K562 (cell line): ENCODE results near the gene MBOAT1.

Experiments
- BHLHE40 ChIP-seq: IDR thresholded peaks from 2 replicates; pipeline ENCODE4 v1.6.1; 2011; ENCODE audit warnings: low read length, improper control_type of control experiment
- CEBPB ChIP-seq: fragments of 450-650 bp; IDR thresholded peaks from 2 replicates; pipeline ENCODE4 v1.6.1; 2016; ENCODE audit warnings: missing genetic modification characterization, missing compliant biosample characterization
- CTCFL ChIP-seq: IDR thresholded peaks from 2 replicates; pipeline ENCODE4 v1.6.1; 2011; ENCODE audit warnings: borderline replicate concordance, low read depth, mild to moderate bottlenecking, moderate library complexity, low read length; ENCODE audit not compliant: insufficient read depth, poor library complexity, severe bottlenecking
- SIRT6 ChIP-seq: IDR thresholded peaks from one replicate; pipeline ENCODE4 v1.6.1; 2012; ENCODE audit warnings: low read depth, mild to moderate bottlenecking, control low read depth, inconsistent platforms, low read length, moderate library complexity
- SREBF2 ChIP-seq: sonication (generic); formaldehyde crosslinking; IDR thresholded peaks from 2 replicates; pipeline ENCODE4 v1.4.0; 2020; ENCODE audit warnings: mild to moderate bottlenecking, missing genetic modification reagents
- ZNF512 ChIP-seq: IDR thresholded peaks from 2 replicates; pipeline ENCODE4 v1.6.1; 2016; ENCODE audit warnings: missing genetic modification characterization, missing compliant biosample characterization

GRCh38 chr6:20234136-20234535, 21.9 kb upstream of the MBOAT1 start:
- TF ChIP-seq ZNF512 (tag) (no peak), CEBPB (tag) (no peak), BHLHE40 (no peak), CTCFL (no peak), SIRT6 (no peak), SREBF2 (CRISPR knock-in tag) (no peak)
